NOMO-1 (cell line): ENCODE data around the gene ANO7.
A peak's percentile ranks its signal among the peaks of the same experiment; 100 is the strongest.

Experiments used
- DNase-seq, 2 experiments: peaks; one replicate each; lab custom pipeline; 2025; ENCODE audit not compliant: unreplicated experiment in 2 of 2; lab: John Stamatoyannopoulos, UW

ANO7 gene

DNA sequence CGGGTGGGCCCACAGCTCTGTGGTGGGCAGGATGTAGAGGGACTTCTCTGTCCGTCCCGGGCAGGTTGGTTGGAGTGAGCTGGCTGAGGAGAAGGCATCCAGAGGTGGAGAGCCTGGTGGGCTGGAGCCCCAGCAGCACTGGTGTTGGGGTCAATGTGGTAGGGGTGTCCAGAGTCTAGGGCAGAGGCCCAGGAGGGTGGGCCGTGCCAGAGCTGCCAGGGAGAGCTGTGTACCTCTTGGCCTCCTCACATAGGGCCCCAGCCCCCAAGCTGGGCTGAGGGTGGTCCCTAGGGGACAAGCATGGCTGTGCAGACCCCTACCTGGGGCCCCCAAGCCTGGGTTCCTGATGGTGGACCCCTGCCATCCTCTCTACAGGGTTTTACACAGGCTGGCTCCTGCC is 16.0 kb downstream of the ANO7 start:
- no peak for DNase-seq

DNA sequence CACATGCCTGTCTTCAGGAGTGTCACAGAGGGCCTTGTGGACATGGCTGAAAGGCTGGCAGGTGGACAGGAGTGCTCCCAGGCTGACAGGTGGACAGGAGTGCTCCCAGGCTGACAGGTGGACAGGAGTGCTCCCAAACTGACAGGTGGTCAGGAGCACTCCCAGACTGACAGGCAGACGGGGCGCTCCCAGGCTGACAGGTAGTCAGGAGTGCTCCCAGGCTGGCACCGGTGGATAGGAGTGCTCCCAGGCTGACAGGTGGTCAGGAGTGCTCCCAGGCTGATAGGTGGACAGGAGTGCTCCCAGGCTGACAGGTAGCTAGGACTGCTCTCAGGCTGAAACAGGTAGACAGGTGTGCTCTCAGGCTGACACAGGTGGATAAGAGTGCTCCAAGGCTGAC is 16.6 kb downstream of the ANO7 start:
- no peak for DNase-seq

DNA sequence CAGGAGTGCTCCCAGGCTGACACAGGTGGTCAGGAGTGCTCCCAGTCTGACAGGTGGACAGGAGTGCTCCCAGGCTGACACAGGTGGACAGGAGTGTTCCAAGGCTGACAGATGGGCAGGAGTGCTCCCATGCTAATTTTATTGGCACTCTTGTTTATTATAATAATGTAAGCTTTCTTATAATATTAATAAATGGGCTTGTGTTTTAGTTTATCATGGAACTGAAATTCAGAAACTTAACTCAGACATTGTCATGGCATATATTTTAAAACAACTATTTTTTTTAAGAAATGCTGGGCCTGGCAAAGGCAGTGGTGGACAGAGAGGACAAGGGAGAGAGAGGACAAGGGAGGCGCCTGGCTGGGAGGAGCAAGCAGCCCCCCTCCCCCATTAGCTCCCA is 18.7 kb downstream of the ANO7 start:
- no peak for DNase-seq

- DNase-seq = no peak
These were observed 19.2 kb downstream of the ANO7 start for GRCh38 chr2:241207641-241208040.

DNA sequence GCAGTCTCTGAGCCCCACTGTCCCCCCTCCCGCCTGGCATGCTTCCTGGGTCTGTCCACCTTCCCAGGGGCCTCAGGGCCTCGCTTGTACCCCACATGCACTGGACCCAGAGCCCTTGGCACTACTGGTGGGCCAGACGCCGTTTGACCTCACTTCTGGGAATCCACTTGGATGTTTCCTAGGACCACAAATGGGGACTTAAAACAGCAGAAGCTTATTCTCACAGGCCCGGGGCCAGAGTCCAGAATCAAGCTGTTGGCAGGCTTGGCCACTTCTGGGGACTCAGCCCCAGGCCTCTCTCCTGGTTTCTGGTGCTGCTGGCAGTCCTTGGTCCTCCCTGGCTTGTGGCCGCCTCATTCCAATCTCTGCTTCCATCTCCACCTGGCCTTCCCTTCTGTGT is 19.6 kb downstream of the ANO7 start:
- no peak for DNase-seq

- no peak for DNase-seq
These were observed 20.8 kb downstream of the ANO7 start for GRCh38 chr2:241209271-241209670.

- DNase-seq = no peak
These were observed 22.8 kb downstream of the ANO7 start for GRCh38 chr2:241211276-241211675.

DNA sequence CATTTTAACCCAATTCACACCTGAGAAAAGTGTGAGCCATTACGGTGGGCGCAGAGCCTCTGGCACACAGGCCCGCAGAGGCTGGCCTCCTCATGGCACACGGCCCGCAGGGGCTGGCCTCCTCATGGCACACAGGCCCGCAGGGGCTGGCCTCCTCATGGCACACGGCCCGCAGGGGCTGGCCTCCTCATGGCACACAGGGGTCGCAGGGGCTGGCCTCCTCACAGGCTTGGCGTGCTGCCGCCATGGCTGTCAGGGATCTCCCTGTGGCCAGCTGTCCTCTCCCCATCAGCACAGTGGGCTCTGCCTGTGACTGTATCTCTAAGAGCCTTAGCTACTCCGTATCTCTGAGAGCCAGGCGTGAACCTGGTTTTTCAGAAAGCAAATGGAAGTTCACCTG is 24.6 kb downstream of the ANO7 start:
- DNase-seq = no peak

DNA sequence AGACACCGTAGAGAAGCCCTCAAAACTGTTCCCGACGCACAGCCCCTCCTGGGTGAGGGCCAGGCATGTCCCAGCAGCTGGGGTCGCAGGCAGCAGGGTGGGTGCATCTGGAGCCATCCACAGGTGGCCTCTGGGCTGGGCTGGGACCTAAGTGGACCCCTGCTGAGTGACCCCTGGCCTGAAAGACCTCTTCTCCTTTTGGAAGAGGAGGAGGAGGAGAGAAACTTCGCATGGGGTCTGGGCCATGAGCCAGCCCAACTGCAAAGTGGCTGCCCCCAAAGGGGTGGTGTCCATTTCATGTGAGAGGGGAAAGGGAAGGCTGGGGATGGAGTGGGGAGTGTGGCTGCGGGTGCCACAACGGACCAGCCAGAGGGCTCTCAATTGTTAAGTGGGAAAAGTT is 25.1 kb downstream of the ANO7 start:
- no peak for DNase-seq

- no peak for DNase-seq
These were observed 25.7 kb downstream of the ANO7 start for GRCh38 chr2:241214209-241214608.

GRCh38 chr2:241214766-241215165 is 26.3 kb downstream of the ANO7 start:
- no peak for DNase-seq

- no peak for DNase-seq
These were observed 26.9 kb downstream of the ANO7 start for GRCh38 chr2:241215421-241215820.

DNA sequence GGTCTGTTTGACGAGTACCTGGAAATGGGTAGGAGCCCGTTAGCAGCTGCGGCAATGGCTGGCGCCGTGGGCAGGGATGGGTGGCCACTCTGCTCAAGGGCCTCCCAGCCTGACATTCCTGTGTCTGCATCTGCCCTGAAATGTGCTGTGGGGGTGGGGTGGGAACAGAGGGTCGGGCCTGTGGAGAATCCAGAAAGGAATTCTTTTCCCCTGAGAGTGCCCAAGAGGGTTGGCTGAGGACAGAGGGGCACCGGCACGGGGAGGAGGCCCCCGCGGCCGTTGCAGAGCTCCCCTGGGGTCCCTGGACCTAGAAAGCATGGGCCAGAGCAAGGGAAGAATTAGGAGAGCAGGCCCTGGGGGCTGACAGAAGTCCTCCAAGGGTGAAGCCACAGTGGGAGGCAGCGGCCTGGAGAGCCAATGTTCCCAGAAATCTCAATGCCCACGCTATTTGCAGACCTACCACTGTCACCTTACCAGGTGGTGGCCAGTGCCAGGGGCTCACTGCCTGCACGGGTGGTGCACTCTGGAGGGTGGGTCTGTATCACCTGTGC is 27.8 kb downstream of the ANO7 start:
- DNase-seq = no peak

DNA sequence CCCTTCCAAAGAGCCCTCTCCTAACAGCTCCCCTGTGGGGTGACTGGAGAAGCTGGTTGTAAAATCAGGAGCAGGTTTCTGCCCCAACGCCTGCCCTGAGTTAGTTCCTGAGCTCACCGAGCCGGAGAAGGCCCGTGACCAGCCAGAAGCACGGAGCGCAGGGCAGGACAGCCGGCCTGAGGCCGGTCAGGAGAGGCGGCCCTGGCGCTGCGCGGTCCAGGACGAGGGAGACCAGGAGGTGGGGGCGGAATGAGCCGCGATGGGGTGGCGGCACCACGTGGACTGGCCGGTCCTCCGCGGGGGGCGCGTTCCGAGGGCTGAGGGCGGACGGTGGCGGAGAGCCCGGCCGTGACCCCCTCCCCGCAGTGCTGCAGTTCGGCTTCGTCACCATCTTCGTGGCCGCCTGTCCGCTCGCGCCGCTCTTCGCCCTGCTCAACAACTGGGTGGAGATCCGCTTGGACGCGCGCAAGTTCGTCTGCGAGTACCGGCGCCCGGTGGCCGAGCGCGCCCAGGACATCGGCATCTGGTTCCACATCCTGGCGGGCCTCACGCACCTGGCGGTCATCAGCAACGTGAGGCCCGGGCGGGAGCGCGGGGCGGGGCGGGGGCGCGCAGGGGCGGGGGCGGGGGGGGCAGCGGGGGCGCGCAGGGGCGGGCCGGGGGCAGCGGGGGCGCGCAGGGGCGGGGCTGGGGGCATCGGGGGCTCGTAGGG is 29.0 kb downstream of the ANO7 start:
- peak; percentile 18 to 42 for DNase-seq

DNA sequence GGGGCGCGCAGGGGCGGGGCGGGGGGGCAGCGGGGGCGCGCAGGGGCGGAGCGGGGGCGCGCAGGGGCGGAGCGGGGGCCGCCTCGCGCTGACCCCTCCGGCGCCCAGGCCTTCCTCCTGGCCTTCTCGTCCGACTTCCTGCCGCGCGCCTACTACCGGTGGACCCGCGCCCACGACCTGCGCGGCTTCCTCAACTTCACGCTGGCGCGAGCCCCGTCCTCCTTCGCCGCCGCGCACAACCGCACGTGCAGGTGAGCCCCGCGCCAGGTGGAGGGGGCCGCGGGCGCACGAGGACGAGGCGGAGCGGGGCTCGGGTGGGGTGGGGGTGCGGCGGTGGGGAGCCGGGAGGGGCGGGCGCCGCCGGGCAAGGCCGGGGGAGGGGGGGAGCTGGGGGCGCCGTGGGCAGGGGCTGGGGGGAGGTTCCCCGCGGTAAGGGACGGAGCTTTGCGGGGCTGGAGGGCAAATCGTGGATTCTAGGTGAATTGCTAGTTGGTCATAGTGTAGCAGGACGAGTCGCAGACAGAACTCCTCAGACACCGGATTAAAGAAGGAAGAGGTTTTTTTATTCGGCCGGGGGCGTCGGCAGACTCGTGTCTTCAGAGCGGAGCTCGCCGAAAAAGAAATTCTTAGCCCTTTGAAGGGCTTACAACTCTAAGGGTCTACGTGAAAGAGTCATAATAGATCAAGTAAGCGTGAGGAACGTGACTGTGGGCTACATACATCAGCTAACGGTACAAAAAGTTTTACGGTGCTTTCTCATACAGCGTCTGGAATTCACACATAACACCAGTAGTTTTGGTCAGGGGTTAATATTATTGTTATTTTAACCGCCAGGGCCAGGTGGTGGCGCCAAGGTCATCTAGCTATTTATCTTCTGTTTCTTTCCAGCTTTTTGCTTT is 29.9 kb downstream of the ANO7 start:
- peak; percentile 13 to 24 for DNase-seq

DNA sequence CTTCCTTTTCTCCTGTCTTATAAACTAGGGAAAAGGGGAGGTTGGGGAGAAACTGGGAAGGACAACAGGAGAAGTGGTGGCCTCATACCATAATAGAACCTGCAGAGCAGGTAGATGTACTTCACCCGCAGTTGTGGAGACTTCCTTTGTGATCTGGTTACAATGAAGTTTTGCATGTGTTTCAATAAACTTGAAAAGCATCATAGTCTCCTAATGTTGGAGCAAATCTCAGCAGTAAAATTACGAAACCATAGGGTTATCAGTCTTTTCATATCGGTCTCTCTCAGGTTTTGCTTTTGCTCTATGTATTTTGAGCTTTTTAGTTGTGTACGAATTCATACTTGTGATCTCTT is 30.5 kb downstream of the ANO7 start:
- DNase-seq = no peak

- DNase-seq = no peak
These were observed 31.4 kb downstream of the ANO7 start for GRCh38 chr2:241219856-241220356.

DNA sequence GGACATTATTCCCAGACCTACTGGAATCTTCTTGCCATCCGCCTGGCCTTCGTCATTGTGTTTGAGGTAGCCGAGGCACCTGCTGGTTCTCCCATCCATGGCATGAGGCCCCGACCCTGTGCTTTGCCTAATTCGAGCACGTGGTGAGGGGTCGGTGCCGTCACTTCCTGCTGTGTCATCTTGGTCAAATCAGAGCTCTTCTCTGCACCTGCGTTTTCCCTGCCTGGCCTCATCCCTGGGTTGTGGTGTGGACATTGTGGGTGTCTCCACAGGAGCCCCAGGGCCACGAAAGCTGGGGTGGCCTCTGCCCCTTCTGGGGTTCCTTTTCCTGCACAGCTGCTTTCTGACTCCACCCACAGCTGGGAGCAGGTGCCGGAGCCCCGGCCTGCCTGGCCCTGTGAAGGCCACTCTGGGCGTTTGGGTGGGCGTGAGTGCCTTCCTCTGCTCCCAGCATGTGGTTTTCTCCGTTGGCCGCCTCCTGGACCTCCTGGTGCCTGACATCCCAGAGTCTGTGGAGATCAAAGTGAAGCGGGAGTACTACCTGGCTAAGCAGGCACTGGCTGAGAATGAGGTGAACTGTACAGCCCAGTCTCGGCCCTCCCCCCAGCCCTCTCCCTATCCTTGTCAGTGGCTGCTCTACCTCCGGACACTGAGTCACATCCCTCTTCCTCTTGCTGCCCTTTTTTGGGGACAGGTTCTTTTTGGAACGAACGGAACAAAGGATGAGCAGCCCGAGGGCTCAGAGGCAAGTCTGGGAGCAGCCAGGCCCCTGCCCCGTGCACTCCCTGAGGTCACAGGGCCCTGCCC is 34.9 kb downstream of the ANO7 start:
- no peak for DNase-seq

DNA sequence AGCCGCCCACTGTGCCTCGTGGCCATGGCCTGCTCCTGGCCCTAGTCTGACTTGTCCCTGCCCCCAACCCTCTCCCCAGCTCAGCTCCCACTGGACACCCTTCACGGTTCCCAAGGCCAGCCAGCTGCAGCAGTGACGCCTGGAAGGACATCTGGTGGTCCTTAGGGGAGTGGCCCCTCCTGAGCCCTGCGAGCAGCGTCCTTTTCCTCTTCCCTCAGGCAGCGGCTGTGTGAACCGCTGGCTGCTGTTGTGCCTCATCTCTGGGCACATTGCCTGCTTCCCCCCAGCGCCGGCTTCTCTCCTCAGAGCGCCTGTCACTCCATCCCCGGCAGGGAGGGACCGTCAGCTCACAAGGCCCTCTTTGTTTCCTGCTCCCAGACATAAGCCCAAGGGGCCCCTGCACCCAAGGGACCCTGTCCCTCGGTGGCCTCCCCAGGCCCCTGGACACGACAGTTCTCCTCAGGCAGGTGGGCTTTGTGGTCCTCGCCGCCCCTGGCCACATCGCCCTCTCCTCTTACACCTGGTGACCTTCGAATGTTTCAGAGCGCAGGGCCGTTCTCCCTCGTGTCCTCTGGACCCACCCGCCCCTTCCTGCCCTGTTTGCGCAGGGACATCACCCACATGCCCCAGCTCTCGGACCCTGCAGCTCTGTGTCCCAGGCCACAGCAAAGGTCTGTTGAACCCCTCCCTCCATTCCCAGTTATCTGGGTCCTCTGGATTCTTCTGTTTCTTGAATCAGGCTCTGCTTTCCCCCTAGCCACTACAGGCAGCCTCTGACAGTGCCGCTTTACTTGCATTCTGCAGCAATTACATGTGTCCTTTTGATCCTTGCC is 35.8 kb downstream of the ANO7 start:
- DNase-seq = no peak

DNA sequence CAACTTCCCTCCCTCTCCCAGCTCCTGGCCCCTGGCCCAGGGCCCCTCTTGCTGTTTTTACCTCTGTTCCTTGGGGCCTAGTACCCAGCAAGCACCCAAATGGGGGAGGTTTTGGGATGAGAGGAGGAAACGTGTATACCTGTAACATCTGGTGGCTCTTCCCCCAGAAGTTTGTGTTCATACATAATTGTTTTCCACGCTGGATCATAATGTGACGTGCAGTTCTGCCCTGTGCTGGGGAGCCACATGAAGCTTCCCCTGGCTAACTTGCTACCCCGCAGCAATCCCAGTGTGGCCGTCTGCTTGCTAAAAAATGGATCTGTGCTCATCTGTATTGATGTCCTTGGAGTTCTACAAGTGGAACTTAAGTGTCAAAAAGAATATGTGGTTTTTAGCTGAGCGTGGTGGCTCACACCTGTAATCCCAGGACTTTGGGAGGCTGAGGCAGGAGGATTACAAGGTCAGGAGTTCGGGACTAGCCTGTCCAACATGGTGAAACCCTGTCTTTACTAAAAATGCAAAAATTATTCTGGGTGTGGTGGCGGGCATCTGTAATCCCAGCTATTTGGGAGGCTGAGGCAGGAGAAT is 36.5 kb downstream of the ANO7 start:
- DNase-seq = no peak
